Activated gamma-delta T cell (primary cell): ENCODE data around the gene FER.
"Not testable (repeated sequence)": the region's sequence is repeated elsewhere in the genome, so short reads cannot be mapped to it uniquely, and the experiment has no call there.

ENCODE experiments used
- DNase-seq: peaks from one replicate; lab custom pipeline; 2025; lab: John Stamatoyannopoulos, UW

FER gene

DNA sequence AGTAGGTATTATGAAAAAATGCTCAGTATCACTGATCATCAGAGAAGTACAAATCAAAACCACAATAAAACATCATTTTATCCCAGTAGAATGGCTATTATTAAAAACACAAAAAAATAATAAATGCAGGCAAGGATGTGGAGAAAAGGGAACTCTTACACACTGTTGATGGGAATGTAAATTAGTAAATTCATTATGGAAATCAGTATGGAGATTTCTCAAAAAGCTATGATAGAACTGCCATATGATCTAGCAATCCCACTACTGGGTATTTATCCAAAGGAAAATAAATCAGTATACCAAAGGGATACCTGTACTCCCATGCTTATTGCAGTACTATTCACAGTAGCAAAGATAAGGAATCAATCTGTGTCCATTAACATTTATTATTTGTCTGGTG is 209.6 kb downstream of the FER start:
- DNase-seq = no peak

DNA sequence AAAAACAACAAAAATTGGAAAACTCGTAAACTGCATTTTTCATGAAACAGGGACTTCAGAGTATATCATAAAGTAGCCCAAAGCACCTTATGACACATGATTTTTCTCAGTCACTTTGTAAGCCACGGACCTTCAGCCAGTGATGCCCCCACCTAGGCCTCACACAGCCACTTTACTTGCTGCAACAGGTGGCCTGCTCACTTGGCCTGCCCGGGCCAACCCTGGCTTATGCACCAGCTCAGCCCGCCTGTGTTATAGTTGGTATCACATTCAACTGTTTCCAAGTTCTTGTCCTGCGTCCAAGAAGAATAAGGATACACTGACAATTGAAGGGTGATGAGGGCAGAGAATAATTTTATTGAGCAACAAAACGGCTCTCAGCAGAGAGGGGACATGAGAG is 219.2 kb downstream of the FER start:
- no peak for DNase-seq

DNA sequence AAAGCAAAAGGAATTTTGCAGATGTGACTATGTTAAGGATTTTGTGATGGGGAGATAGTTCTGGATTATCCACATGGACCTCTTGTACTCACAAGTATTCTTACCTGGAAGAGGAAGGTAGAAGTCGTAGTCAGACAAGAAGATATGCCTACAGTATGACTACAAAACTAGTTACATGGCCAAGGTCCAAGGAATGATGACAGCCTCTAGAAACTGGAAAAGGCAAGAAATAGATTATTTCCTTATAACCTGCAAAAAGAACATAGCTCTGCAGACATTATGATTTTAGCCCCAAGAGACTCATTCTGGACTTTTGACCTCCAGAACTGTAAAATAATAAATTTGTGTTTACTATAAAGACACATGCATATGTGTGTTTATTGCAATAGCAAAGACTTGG is 226.9 kb downstream of the FER start:
- DNase-seq = no peak

DNA sequence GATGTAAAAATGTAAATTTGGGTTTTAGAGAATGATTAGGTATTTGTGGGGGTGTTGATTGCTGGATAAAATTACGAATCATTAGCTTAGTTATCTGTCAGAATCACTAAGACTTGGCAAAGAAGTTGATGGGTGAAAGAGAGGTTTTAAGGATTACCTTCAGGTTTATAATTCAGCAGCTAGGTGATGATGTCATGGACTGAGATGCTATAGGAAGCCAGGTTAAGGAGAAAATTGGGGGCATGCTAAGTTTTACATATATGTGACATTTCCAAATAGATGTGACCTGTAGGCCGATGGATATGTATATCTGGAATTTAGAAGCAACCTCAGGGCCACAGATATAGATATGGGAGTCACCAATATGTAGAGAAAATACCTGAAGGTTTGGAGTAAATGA is 228.0 kb downstream of the FER start:
- DNase-seq = no peak

DNA sequence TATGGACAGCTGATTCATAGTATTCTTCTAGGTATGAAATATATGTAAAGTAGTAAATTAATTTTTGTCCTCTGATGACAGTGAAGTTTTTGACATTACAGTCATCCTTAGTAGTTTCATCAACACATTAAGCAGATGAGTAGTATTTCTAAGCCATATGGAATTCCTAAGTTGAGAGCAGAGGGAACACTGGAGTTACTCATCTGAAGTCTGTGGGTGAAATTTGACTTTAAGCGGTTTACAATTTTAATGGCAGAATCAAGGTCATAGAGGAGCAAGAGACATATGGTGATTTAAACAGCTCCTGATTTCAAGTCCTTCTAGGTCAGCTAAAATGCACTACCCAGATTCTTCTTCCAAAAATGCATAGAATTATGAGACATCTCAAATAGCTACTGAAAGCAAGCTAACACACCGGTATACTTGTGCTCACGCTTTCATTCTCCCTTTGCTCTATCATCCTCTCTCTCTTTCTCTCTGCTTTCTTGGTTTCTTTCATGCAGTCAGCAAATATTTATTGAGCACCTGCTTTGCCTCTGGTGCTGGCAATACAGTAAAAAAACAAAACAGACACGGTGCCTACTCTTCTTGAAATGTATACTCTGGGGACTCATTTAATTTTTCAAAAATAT is 235.9 kb downstream of the FER start:
- no peak for DNase-seq

DNA sequence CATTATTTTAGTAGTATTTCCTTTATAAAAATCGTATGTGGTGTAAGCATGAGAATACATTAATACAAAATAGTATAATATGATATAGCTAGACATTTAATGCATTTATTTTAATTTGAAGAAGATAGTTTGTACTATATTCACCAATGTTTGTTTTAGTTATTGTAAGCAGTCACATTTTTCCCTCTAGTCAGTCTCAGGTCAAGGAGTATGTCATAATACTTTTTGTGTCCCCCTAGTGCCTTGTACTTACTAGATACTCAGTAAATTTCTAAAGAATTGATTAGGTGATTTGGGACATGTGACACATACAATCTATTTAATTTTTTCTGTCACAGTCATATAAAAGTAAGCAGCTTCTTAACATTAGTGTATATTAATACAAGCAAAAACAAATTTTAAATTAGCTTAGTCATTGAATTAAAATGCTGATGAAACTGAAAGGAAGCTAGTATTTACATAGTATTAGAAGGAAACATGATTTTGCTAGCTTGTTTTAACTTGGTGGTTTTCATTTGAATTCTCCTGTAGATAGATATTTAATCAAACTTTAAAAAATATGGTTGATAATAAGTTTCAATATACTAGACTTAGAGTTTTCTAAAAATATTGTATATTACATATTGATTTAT is 242.2 kb downstream of the FER start:
- no peak for DNase-seq

DNA sequence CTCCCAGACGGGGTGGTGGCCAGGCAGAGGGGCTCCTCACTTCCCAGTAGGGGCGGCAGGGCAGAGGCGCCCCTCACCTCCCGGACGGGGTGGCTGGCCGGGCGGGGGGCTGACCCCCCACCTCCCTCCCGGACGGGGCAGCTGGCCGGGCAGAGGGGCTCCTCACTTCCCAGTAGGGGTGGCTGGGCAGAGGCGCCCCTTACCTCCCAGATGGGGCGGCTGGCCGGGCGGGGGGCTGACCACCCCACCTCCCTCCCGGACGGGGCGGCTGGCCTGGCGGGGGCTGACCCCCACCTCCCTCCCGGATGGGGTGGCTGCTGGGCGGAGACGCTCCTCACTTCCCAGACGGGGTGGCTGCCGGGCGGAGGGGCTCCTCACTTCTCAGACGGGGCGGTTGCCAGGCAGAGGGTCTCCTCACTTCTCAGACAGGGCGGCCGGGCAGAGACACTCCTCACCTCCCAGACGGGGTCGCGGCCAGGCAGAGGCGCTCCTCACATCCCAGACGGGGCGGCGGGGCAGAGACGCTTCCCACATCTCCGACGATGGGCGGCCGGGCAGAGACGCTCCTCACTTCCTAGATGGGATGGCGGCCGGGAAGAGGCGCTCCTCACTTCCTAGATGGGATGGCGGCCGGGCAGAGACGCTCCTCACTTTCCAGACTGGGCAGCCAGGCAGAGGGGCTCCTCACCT is 244.8 kb downstream of the FER start:
- not testable (repeated sequence) for DNase-seq

DNA sequence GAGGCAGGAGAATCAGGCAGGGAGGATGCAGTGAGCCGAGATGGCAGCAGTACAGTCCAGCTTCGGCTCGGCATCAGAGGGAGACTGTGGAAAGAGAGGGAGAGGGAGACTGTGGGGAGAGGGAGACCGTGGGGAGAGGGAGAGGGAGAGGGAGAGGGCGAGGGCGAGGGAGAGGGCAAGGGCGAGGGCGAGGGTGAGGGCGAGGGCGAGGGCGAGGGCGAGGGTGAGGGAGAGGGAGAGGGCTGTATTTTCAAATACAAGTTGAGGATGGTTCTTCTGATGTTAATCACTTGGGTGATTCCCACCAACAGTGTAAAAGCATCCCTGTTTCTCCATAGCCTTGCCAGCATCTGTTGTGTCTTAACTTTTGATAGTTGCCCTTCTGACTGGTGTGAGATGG is 245.7 kb downstream of the FER start:
- not testable (repeated sequence) for DNase-seq

DNA sequence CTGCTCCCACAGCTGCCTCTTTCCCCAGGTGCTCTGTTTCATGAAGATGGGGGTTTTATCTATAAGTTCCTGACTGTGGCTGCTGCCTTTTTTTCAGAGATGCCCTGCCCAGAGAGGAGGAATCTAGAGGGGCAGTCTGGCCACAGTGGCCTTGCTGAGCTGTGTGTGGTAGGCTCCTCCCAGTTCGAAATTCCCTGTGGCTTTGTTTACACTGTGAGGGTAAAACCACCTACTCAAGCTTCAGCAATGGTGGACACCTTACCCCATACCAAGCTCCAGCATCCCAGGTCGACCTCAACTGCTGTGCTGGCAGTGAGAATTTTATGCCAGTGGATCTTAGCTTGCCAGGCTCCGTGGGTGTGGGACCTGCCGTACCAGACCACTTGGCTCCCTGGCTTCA is 250.0 kb downstream of the FER start:
- DNase-seq = no peak

DNA sequence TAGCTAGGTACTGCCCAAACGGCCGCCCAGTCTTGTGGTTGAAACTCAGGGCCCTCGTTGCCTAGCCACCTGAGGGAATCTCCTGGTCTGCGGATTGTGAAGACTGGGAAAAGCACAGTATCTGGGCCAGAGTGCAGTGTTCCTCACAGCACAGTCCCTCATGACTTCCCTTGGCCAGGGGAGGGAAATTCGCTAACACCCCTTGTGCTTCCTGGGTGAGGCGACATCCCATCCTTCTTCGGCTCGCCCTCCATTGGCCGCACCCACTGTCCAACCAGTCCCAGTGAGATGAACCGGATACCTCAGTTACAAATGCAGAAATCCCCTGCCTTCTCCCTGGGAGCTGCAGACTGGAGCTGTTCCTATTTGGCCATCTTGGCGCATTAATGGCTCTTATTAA is 250.5 kb downstream of the FER start:
- no peak for DNase-seq

DNA sequence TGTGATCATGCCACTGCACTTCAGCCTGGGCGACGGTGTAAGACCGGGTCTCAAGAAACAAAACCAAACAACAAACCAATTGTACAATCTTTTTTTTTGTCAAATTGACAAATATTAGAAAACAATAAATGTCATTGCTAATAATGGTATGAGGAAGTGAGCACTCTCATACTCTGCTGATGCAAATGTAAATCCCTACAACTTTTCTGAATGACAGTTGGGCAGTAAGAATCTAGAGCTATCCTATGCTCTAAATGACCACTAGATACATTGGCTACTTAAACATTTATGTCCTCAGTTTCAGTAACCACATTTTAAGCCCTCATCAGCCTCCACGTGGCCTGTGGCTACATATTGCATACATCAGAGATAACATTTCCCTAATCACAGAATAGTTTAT is 256.2 kb downstream of the FER start:
- DNase-seq = no peak

DNA sequence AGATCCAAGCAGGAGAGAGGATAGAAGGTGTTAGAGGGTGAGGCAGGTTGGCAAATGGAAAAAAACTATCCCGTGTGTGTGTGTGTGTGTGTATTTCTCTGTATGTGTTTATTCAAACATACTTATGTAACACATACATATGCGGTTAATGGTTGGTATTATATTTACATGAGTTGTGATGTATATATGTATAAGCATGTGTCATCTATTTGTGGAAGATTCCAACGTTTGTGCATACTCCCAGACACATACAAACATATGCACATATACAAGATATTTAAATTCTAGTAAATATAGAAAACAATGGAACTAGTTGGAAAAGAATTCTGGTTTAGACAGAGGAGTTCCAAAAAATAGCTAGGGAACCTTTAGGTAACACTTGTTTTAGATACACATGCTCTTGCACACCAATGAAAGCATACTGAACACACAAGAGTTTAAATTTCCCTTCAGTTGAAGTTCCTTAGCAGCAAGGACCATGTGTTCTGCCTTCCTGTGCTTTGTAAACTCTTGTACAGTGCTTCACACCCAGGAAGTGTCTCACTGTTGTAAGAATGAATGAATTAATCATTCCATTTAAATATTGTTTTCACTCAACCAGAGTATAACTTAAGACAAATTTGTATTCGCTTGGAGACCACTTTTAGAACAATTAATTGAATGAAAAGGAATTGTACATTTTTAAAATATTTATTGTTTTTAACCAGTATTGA is 257.8 kb downstream of the FER start:
- DNase-seq = no peak

DNA sequence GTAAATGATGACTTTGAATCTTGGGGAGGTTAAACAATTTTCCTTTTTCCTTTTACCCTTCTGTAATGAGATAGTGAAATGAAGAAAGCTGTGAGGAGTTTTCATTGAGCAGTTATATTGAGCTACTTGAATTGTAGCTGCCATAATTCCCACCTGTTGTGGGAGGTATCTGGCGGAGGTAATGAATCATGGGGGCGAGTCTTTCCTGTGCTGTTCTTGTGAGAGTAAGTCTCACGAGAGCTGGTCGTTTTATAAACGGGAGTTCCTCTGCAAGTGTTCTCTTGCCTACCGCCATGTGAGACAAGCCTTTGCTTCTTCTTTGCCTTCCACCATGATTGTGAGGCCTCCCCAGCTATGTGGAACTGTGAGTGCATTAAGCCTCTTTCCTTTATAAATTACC is 258.4 kb downstream of the FER start:
- DNase-seq = no peak

DNA sequence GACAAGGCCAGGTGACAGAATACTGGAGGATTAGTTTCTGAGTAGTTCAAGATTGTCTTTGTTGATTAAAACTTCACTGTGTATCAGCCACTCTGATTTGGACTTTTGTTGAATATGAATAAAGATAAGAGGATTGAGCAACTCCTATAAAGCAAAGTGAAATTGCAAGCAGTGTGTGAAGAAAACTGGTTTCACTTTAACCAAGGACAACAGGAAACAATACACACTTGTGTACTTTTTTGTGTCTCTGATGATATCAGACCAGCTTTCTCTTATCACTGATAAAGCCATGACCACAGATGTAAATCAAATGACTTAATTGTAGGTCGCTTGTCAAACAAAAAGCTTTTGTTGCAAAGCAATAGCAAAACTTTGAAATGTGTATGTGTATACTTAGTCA is 268.6 kb downstream of the FER start:
- DNase-seq = no peak

DNA sequence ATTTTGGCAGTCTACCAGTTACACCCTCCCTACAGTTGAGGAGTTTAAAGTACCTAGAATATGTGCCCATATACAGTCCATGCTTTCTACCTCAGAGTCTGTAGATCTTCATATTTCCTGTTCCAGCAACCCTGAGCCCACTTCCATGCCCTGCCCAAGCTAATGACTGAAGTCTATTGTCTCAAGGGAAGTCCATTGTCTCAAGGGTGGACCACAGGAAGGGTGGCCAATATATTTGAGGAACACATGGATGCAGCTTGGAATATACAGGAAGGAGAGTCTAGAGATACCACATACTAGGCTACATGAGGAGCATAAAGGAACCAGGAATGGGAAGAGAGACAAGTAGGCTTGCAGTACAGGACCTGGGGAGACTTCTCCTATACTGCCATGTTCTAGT is 274.4 kb downstream of the FER start:
- DNase-seq = no peak

DNA sequence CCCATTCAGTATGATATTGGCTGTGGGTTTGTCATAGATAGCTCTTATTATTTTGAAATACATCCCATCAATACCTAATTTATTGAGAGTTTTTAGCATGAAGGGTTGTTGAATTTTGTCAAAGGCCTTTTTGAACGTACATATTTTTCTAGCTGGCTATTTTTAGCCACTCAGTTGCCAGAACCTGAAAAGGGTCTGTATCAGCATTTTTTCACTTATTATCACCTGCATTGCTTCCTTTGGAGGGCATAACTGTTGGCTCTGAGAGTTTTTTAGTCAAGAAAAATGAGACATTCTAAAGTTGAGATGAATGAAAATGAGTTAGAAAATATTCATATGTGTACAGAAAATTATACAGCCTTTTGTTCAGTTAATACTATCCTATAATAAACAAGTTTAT is 278.0 kb downstream of the FER start:
- not testable (repeated sequence) for DNase-seq

DNA sequence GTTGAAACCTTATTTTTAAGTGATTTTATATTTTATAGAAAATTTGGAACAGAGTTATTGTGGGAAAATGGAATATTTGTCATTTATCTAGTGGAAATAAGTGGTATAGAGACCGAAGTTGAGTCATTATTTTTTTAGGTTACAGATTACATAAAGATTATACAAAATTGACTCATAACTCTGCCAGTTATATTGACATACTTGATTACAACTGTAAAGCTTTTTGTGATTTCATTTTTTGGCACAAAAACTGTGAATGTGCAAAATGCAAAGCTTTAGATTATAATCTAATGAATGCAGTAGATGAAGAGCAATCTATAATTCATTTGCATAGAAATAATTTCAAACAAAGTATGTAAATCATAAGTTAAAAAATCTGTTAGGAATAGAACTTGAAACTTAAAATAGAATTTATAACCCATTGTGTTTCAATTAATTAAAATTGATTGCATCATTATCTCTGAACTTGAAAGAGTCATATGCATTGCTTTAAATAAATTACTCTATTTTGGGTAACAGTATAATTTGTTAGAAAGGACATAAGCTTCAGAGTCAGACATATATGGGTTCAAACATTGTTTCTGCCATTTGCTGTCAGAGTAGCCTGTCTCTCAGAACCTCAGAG is 280.4 kb downstream of the FER start:
- no peak for DNase-seq

DNA sequence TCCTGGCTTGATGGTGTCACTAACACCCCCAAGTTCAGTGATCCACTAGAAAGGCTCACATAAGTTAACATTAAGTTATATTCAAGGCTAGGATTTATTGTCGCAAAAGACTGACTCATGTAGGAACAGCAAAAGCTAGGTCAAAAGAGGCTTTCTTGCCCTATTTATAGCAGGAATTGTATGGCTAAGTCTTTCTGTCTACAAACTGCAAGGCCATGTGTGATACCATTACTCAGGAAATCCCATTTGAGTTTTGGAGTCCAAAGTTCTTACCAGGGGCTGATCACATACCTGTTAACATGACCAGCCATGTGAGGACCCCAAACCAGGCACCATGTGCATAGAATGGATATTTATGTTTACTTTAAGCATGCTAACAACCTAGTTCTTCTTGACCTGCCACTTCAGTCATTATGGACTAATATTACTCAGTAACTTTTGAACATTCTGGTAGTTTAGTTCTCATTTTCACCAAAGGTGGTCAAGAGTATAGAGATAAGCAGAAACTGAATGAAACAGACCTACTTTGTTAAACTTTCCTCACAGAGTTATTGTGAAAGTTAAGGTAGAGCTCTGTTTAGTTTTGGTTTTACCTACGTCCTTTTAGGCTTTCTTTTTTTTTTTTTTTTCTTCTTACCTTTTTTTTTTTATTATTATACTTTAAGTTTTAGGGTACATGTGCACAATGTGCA is 281.1 kb downstream of the FER start:
- DNase-seq = no peak

DNA sequence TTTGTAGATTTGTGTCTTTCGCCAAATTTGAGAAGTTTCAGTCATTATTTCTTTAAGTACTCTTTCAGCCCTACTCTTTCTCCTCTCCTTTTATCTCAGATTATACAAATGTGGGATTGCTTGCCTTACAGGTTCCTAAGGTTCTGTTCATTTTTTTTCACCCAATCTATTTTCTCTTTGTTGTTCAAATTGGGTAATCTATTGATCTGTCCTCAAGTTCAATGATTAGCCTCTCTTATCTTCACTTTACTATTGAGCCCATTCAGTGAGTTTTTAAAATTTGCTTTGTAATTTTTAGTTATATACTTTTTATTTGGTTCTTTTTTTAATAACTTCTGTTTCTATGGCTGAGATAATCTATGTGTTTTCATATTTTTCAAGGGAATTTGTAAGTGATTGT is 282.1 kb downstream of the FER start:
- no peak for DNase-seq

DNA sequence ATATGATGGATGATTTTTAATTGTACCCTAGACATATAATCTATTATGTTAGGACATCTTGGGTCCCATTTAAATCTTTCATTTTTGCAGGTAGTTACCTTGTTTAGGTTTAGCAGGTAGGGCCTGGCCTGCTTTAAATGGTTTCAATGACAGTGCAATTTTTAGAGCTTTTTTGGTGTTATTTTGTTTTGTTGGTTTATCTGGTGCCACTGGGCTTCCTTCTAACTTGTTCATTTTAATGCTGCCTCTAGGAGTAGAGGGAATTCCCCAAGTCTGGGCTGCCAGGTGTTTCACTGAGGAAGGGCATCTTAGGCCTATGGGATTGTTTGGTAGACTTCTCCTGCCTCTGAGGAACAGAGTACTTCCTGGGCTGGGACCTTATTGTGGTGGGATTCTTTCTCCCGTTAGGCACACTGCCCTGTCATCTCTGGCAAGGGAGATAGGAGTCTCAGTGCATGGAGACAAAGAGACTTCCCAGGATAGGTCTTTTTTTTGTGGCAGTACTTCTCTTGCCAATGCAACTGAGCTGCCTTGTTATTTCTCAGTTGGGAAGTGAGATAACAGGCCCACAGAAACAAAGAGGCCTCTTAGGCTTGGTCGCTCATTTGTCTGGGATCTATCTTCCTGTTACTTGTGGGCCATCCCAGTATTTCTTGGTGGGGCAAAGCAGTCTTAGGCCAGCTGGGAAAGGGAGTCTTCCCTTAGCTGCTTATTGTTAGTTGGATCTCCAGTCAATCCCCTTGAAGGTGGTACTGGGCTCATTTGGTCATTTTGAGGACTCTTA is 282.9 kb downstream of the FER start:
- no peak for DNase-seq

DNA sequence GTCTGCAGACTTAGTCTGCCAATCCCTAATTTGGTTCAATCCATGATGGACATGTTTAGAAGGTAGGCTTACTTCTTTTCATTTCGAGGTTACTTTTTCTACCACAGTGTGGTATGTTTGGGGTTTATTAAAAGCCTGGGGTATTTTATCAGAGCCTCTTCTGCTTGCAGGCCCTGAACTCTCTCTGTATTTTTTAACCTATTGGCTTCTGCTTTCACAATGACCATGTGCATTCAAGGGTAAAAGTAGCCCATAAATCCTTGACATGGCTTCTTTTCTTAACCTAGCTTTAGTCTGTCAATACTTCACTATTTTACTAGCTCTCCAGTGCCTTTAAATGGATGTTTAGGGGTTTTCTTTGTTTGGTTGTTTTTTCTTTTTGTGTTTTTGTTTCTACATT is 286.6 kb downstream of the FER start:
- no peak for DNase-seq
